K562 (cell line): ENCODE results near the gene DBET.

Experiments
- CEBPB ChIP-seq: fragments of 450-650 bp; IDR thresholded peaks from 2 replicates; pipeline ENCODE4 v1.6.1; 2016; ENCODE audit warnings: missing genetic modification characterization, missing compliant biosample characterization
- CTCF ChIP-seq, 3 experiments: IDR thresholded peaks in 2 of 3; conservative IDR thresholded peaks in 1 of 3; 2 replicates each; pipeline ENCODE4 v1.5.1; 2011 to 2012; ENCODE audit warnings: low read length in 3 of 3, mild to moderate bottlenecking in 3 of 3, control low read depth in 2 of 3, improper control_type of control experiment in 1 of 3, inconsistent platforms in 1 of 3, low read depth in 1 of 3, mixed read lengths in 1 of 3, moderate library complexity in 1 of 3; ENCODE audit not compliant: insufficient read depth in 2 of 3
- EGR1 ChIP-seq: fragments of 450-650 bp; conservative IDR thresholded peaks from 2 replicates; pipeline ENCODE4 v1.6.1; 2017; ENCODE audit warnings: mild to moderate bottlenecking
- MYC ChIP-seq, 2 experiments: fragments of 250-450 bp in 1 of 2; sonication (Bioruptor Pico) in 1 of 2; IDR thresholded peaks; 2 replicates each; pipeline versions ENCODE4 v1.5.1 to v1.6.1; 2012 to 2021; ENCODE audit warnings: low read depth in 2 of 2, borderline replicate concordance in 1 of 2, improper control_type of control experiment in 1 of 2, low read length in 1 of 2, mild to moderate bottlenecking in 1 of 2, moderate library complexity in 1 of 2
- PATZ1 ChIP-seq: fragments of 250-450 bp; sonication (Bioruptor Pico); IDR thresholded peaks from 2 replicates; pipeline ENCODE4 v1.5.0; 2020; ENCODE audit warnings: mild to moderate bottlenecking, borderline replicate concordance
- POLR2AphosphoS5 ChIP-seq: IDR thresholded peaks from 2 replicates; pipeline ENCODE4 v1.6.1; 2011; ENCODE audit warnings: mild to moderate bottlenecking, low read depth, low read length, moderate library complexity; ENCODE audit not compliant: control insufficient read depth, insufficient read depth
- USF2 ChIP-seq: sonication (generic); formaldehyde crosslinking; IDR thresholded peaks from 2 replicates; pipeline ENCODE4 v1.5.0; 2020; ENCODE audit warnings: missing genetic modification reagents
- ZKSCAN8 ChIP-seq: fragments of 200-800 bp; sonication (Bioruptor generic); IDR thresholded peaks from 2 replicates; pipeline ENCODE4 v1.6.1; 2016; ENCODE audit warnings: missing genetic modification characterization, missing compliant biosample characterization

DNA sequence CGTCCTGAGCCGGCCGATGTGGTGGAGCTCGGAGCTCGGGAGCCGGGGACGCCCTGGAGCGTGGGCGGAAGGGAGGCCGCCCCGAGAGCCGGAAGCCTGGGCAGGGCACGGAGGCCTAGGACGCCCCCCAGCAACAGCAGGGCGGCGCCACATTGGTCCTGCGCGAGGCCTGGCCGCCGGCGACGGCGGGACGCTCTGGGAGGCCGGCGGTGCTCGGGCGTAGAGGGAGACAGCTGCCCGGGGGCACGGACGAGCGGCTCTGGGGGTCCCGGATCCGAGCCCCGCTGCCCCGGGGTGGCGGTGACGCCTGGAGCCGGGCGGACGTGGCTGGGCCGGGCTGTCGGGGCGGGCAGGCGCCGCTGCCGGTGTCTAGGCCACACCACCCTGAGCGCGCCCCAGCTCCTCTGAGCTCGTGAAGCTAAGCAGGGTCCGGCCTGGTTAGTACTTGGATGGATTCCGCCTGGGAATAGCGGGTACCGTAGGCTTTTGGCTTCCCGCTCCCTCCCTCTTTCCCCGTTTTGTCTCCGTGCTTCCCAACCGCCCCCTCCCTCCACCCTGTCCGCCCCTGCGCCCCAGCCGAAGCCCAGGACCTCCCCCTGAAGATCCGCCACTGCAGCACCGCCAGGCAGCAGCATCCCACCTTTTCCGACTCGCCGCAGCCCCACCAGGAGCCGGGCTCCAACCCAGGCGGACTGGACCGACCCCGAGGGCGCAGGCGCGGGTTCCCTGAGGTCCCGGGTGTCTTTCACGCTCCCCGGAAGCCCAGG, 49.3 kb upstream of the DBET start:
- TF ChIP-seq USF2 (no peak), CTCF (IDR thresholded peaks at IDR 0.05 in 2 of 3, conservative IDR thresholded peaks at IDR 0.05 in 1 of 3; ENCODE audit: insufficient read depth in 2 of 3, low read depth in 1 of 3, low read length in 3 of 3) (no peak), EGR1 (peak; percentile 87), PATZ1 (CRISPR knock-in tag) (no peak), CEBPB (tag) (no peak), MYC (IDR thresholded peaks at IDR 0.05; ENCODE audit: low read depth, low read length) (no peak), MYC (CRISPR knock-in tag; IDR thresholded peaks at IDR 0.05; ENCODE audit: borderline replicate concordance, low read depth) (no peak), POLR2AphosphoS5 (no peak), ZKSCAN8 (CRISPR knock-in tag) (no peak)
